NAMALWA (cell line): ENCODE results near the gene AIPL1.
A peak's percentile ranks its signal among the peaks of the same experiment; 100 is the strongest.
"Not testable (repeated sequence)": the region's sequence is repeated elsewhere in the genome, so short reads cannot be mapped to it uniquely, and the experiment has no call there.

Source experiments
- DNase-seq: peaks from one replicate; pipeline ENCODE4 v3.0.0-alpha.2; 2015; ENCODE audit warnings: low spot score

Gene AIPL1

GRCh38 chr17:6435051-6435450 is at the start of gene AIPL1:
Gene AIPL1, minus strand, starts transcription at chr17:6435121. Its CDS starts 17 bp downstream, at chr17:6435104.
- DNase-seq, result no peak

- no peak for DNase-seq
Observed at GRCh38 chr17:6483507-6483906, 48.6 kb upstream of the AIPL1 start.

GRCh38 chr17:6482796-6483195 is 47.9 kb upstream of the AIPL1 start:
- DNase-seq, result not testable (repeated sequence)

- DNase-seq, result no peak
Observed at GRCh38 chr17:6482105-6482455, 47.2 kb upstream of the AIPL1 start.

GRCh38 chr17:6480303-6480675 is 45.4 kb upstream of the AIPL1 start:
- DNase-seq, result no peak

- DNase-seq, result no peak
Observed at GRCh38 chr17:6479622-6480302, 44.8 kb upstream of the AIPL1 start.

- no peak for DNase-seq
Observed at GRCh38 chr17:6478486-6478885, 43.6 kb upstream of the AIPL1 start.

GRCh38 chr17:6477831-6478383 is 43.0 kb upstream of the AIPL1 start:
- no peak for DNase-seq

GRCh38 chr17:6476810-6477179 is 41.9 kb upstream of the AIPL1 start:
- no peak for DNase-seq

GRCh38 chr17:6476076-6476809 is 41.3 kb upstream of the AIPL1 start:
- no peak for DNase-seq

- no peak for DNase-seq
Observed at GRCh38 chr17:6475411-6475810, 40.5 kb upstream of the AIPL1 start.

GRCh38 chr17:6474906-6475305 is 40.0 kb upstream of the AIPL1 start:
- no peak for DNase-seq

GRCh38 chr17:6474376-6474775 is 39.5 kb upstream of the AIPL1 start:
- no peak for DNase-seq

- DNase-seq, result peak; percentile 44
Observed at GRCh38 chr17:6473128-6473767, 38.3 kb upstream of the AIPL1 start.

- DNase-seq, result no peak
Observed at GRCh38 chr17:6472517-6472916, 37.6 kb upstream of the AIPL1 start.

GRCh38 chr17:6471531-6472465 is 36.9 kb upstream of the AIPL1 start:
- no peak for DNase-seq

GRCh38 chr17:6470751-6471521 is 36.0 kb upstream of the AIPL1 start:
- DNase-seq, result no peak

- no peak for DNase-seq
Observed at GRCh38 chr17:6470146-6470718, 35.3 kb upstream of the AIPL1 start.

- DNase-seq, result no peak
Observed at GRCh38 chr17:6468051-6468790, 33.3 kb upstream of the AIPL1 start.

- no peak for DNase-seq
Observed at GRCh38 chr17:6467567-6467966, 32.6 kb upstream of the AIPL1 start.
